ENCODE measurements around the gene SLC25A26.
"Not testable (repeated sequence)": the region's sequence is repeated elsewhere in the genome, so short reads cannot be mapped to it uniquely, and the experiment has no call there.

Gene SLC25A26

DNA sequence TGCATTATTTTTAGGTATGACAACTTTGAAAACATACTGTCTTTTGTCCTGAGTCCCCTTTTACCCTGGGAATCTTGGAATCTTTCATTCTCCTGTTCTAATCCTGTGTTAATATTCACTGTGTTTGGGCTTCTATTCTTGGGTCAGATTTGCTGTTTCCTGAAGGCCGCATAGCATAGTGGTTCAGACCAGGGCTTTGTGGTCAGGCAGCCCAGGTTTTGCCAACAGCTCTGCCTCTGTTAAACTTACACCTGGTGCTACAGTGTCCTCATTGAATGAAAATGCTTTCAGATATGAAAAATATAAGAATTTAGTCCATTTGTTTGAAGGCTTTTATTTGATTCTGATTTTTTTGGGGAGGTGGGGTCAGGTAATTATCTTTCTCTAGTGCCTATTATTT lies 58.4 kb downstream of the SLC25A26 start:
- TF ChIP-seq CTCF (conservative IDR thresholded peaks at IDR 0.05) (no peak), ZFX (IDR thresholded peaks at IDR 0.05) (no peak)
- H3K27ac ChIP-seq: no peak overlapping the region

DNA sequence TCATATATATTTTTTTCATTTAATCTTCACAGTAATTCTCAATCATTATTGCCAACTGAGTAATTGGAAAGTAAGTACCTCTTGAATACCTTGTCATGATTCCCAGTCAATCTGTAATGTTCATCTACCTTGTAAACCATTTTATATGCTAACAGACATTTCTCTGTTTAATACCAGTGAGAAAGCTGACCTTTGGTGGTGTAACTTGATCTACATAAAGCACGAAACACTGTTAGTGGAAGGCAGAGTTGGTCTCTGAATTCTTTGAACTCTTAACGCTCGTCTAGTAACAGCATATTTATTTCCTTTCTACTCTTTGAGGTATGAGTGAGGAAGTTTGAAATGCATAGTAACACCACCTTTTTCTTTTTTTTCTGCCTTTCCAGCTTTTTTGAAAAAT lies 59.5 kb downstream of the SLC25A26 start:
- no peak for TF ChIP-seq CTCF (conservative IDR thresholded peaks at IDR 0.05)
- TF ChIP-seq ZFX (IDR thresholded peaks at IDR 0.05): no peak
- no peak overlapping the region for H3K27ac ChIP-seq

- not testable (repeated sequence) for H3K27ac ChIP-seq
These were observed 71.1 kb downstream of the SLC25A26 start for GRCh38 chr3:66291922-66292321.

DNA sequence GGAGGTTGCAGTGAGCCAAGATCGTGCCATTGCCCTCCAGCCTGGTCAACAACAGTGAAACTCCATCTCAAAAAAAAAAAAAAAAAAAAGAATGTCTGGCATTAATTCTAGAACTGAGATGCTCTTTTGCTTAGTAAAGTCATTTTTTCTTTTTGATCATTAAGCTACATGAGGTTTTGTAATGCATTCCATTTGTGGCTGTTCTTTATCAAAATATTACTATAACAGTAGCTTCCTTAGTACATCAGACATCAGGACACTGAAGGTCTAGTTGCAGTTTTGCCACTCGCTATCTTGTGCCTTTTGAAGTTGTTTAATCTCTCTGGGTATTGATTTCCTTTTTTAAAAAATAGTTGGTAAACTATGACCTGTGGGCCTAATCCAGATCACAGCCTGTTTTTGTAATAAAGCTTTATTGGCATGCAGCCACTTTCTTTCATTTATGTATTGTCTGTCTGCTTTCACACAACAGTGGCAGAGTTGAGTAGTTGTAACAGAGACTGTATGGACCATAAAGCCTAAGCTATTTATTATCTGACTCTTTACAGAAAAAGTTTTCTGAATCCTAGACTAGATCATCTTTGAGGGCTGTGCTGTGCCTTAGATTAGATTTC lies 76.6 kb downstream of the SLC25A26 start:
- TF ChIP-seq ZFX (IDR thresholded peaks at IDR 0.05) (no peak), CTCF (conservative IDR thresholded peaks at IDR 0.05) (no peak)
- no peak overlapping the region for H3K27ac ChIP-seq

DNA sequence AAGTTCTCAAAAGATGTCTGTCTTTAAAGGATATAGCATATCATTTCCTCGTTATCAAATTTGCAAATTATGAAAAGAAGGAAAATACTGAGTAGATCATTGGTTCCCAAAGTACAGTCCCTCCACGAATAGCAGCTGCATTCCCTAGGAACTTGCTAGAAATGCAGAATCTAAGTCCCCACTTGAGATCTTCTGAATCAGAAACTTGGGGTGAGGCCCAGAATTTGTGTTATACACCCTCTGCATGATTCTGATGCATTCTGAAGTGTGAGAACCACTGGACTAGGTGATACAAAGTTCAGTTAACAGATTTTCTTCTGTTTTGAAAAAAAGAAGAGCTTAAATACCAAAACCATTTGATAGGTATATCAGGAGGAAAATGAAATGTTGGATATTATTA lies 77.1 kb downstream of the SLC25A26 start:
- TF ChIP-seq CTCF (conservative IDR thresholded peaks at IDR 0.05) (no peak), ZFX (IDR thresholded peaks at IDR 0.05) (no peak)
- no peak overlapping the region for H3K27ac ChIP-seq

DNA sequence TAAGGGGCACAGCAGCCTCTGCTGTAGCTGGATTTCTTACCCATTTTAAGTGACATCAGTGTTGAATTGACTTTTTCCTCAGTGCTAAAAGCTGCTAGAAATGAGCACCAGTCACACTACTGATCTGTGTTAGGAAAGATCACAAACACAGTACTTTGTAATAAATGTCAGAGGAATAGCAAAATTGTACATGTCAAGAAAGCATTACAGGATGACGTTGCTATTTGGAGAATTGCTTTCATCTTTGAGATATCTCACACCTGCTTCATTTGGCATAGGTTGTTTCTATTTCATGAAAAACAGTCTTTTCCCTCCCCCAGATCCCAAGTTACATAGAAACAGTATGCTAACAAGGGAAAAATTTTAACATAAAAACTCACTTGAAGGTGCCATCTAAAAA lies 77.8 kb downstream of the SLC25A26 start:
- TF ChIP-seq ZFX (IDR thresholded peaks at IDR 0.05) (no peak), CTCF (conservative IDR thresholded peaks at IDR 0.05) (no peak)
- H3K27ac ChIP-seq: no peak overlapping the region

- H3K27ac ChIP-seq: not testable (repeated sequence)
These were observed 78.3 kb downstream of the SLC25A26 start for GRCh38 chr3:66299085-66299484.

DNA sequence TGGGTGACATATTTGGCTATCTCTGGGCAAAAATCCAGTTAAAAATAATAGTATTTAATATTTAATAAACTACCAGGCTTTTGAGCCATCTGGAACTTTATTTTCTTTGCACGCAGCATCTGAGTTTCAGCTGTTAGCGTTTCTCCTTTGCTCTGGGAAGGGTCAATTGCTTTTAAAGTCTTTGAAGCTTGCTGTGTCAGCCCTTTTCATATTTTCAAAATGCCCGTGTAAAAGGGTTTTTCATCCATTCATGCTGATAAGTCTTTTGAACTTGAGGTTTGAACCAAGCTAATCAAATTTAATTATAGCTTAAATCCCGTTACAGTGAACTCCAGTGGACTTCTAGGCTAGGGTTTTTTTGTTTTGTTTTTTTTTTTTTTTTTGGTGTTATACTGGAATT lies 79.1 kb downstream of the SLC25A26 start:
- no peak overlapping the region for H3K27ac ChIP-seq
- TF ChIP-seq ZFX (IDR thresholded peaks at IDR 0.05) (no peak), CTCF (conservative IDR thresholded peaks at IDR 0.05) (no peak)

Measured in C4-2B (cell line).